NB4 (cell line): ENCODE measurements around the gene SOHLH1.

Experiments used
- CTCF ChIP-seq: IDR thresholded peaks from one replicate; pipeline ENCODE4 v1.5.1; 2012; ENCODE audit warnings: low read depth, low read length
- MAX ChIP-seq: IDR thresholded peaks from 2 replicates; pipeline ENCODE4 v1.6.1; 2011; ENCODE audit warnings: low read depth, low read length
- MYC ChIP-seq: IDR thresholded peaks from 2 replicates; pipeline ENCODE4 v1.6.1; 2011; ENCODE audit warnings: low read depth, low read length
- POLR2A ChIP-seq: IDR thresholded peaks from 2 replicates; pipeline ENCODE4 v1.6.1; 2011; ENCODE audit warnings: mild to moderate bottlenecking; ENCODE audit not compliant: insufficient read length; ENCODE audit errors: extremely low read depth

GRCh38 chr9:135701067-135701958 lies 2.0 kb upstream of the SOHLH1 start:
- no peak for TF ChIP-seq CTCF
- TF ChIP-seq POLR2A = no peak
- TF ChIP-seq MAX = peak; percentile 62; the same call in 1 of the 2 replicates
- TF ChIP-seq MYC = no peak
